GM12878 (cell line): ENCODE data around the gene COQ8B. TPM values are rescaled to one million over a fixed set of nuclear protein-coding genes. Genes with fewer than 3 reads are reported as not detected.

Experiments
- ATAC-seq: fragments of 200-7000 bp; cut with Tn5 transposase; 3 replicates; pipeline ENCODE4 v1.9.1; 2020; ENCODE audit warnings: mild to moderate bottlenecking, moderate library complexity
- BruUV-seq: library from RNA; stranded (reverse); fragments of 400-500 nt; replicated peaks from 2 replicates; lab custom pipeline; 2021; lab: Mats Ljungman, UMichigan
- CTCF ChIA-PET: fragments of 300-600 bp; sonication (Branson Sonifier 250); formaldehyde crosslinking; extraction: SDS; loops from one replicate; lab custom pipeline; 2021; ENCODE audit warnings: inconsistent platforms; lab: Yijun Ruan, JAX
- POLR2A ChIA-PET: fragments of 350-600 bp; formaldehyde crosslinking; extraction: SDS; loops from one replicate; lab custom pipeline; 2021; ENCODE audit warnings: inconsistent platforms; lab: Charles Lee
- RAD21 ChIA-PET: fragments of 300-600 bp; sonication (Branson Sonifier 250); formaldehyde crosslinking; loops from one replicate; lab custom pipeline; 2023; ENCODE audit warnings: antibody characterized with exemption; ENCODE audit not compliant: unreplicated experiment; lab: Charles Lee
- SMC1A ChIA-PET: fragments of 300-600 bp; sonication (Branson Sonifier 250); formaldehyde crosslinking; loops from one replicate; lab custom pipeline; 2023; ENCODE audit not compliant: unreplicated experiment, uncharacterized antibody; lab: Charles Lee
- DNase-seq: peaks from one replicate; pipeline ENCODE4 v3.0.0-alpha.2; 2011; ENCODE audit warnings: low read depth, low spot score
- FAIRE-seq: peaks from 3 replicates; lab custom pipeline; 2011; peaks lifted over from hg19 to GRCh38; lab: Jason Lieb, UNC
- H2AFZ ChIP-seq: 2 replicates; pipeline ENCODE4 v1.6.0; 2011; ENCODE audit warnings: low read depth, low read length, control low read depth; ENCODE audit not compliant: control insufficient read depth
- H3K27ac ChIP-seq: 2 replicates; pipeline ENCODE4 v1.5.1; 2011; ENCODE audit warnings: control low read depth; ENCODE audit not compliant: control insufficient read depth, insufficient read depth
- H3K27me3 ChIP-seq, 2 experiments: replicated peaks in 1 of 2; 2 replicates each; pipeline versions ENCODE4 v1.6.0 to v1.6.1; 2011; ENCODE audit warnings: low read length in 1 of 2; ENCODE audit not compliant: control insufficient read depth in 2 of 2, insufficient read depth in 2 of 2
- H3K36me3 ChIP-seq, 2 experiments: 2 replicates each; pipeline ENCODE4 v1.5.1; 2011; ENCODE audit warnings: low read length in 1 of 2; ENCODE audit not compliant: control insufficient read depth in 2 of 2, insufficient read depth in 2 of 2
- H3K4me1 ChIP-seq: 2 replicates; pipeline ENCODE4 v1.6.1; 2011; ENCODE audit warnings: mild to moderate bottlenecking, low read length, moderate library complexity, mixed read lengths; ENCODE audit not compliant: control insufficient read depth, insufficient read depth
- H3K4me2 ChIP-seq: 2 replicates; pipeline ENCODE4 v1.6.0; 2011; ENCODE audit warnings: control low read depth; ENCODE audit not compliant: control insufficient read depth, insufficient read depth
- H3K4me3 ChIP-seq: fragments of 200-600 bp; sonication (generic); 2 replicates; pipeline ENCODE4 v1.5.1; 2016
- H3K79me2 ChIP-seq: 2 replicates; pipeline ENCODE4 v1.6.0; 2011; ENCODE audit warnings: low read length; ENCODE audit not compliant: control insufficient read depth, insufficient read depth
- H3K9ac ChIP-seq: 2 replicates; pipeline ENCODE4 v1.8.0; 2011; ENCODE audit warnings: low read length, control low read depth, mixed read lengths; ENCODE audit not compliant: control insufficient read depth, insufficient read depth
- H3K9me3 ChIP-seq: replicated peaks from 3 replicates; pipeline ENCODE4 v1.5.1; 2011; ENCODE audit warnings: mild to moderate bottlenecking, low read length; ENCODE audit not compliant: control insufficient read depth, insufficient read depth
- H4K20me1 ChIP-seq: 2 replicates; pipeline ENCODE4 v1.6.0; 2011; ENCODE audit not compliant: control insufficient read depth, insufficient read depth
- ATF7 ChIP-seq: fragments of 450-650 bp; IDR thresholded peaks from 2 replicates; pipeline ENCODE4 v1.6.1; 2016; ENCODE audit warnings: low read depth, mild to moderate bottlenecking
- BCL3 ChIP-seq: IDR thresholded peaks from 2 replicates; pipeline ENCODE4 v1.6.1; 2011; ENCODE audit warnings: borderline replicate concordance, low read depth, mild to moderate bottlenecking, moderate library complexity, low read length; ENCODE audit not compliant: insufficient read depth, poor library complexity, severe bottlenecking
- CBFB ChIP-seq: IDR thresholded peaks from 2 replicates; pipeline ENCODE4 v1.6.1; 2016; ENCODE audit warnings: antibody characterized with exemption, low read depth
- CHD4 ChIP-seq: fragments of 200-600 bp; sonication (generic); IDR thresholded peaks from 2 replicates; pipeline ENCODE4 v1.6.1; 2016; ENCODE audit warnings: mild to moderate bottlenecking
- CREM ChIP-seq: IDR thresholded peaks from 2 replicates; pipeline ENCODE4 v1.6.1; 2014; ENCODE audit warnings: antibody characterized with exemption, low read depth
- HDAC6 ChIP-seq: fragments of 200-600 bp; sonication (generic); IDR thresholded peaks from one replicate; pipeline ENCODE4 v1.8.0; 2017; ENCODE audit warnings: antibody characterized with exemption; ENCODE audit not compliant: unreplicated experiment
- IKZF2 ChIP-seq, 2 experiments: fragments of 450-650 bp; IDR thresholded peaks; 2 replicates each; pipeline ENCODE4 v1.6.1; 2017; ENCODE audit warnings: mild to moderate bottlenecking in 2 of 2, moderate library complexity in 2 of 2
- KLF5 ChIP-seq: fragments of 450-650 bp; IDR thresholded peaks from 2 replicates; pipeline ENCODE4 v1.6.1; 2014; ENCODE audit warnings: mild to moderate bottlenecking; ENCODE audit not compliant: partially characterized antibody
- MEF2B ChIP-seq: fragments of 450-650 bp; IDR thresholded peaks from 2 replicates; pipeline ENCODE4 v1.6.1; 2018; ENCODE audit warnings: mild to moderate bottlenecking, moderate library complexity; ENCODE audit not compliant: partially characterized antibody, poor library complexity, severe bottlenecking
- RELB ChIP-seq: fragments of 450-650 bp; IDR thresholded peaks from 2 replicates; pipeline ENCODE4 v1.6.1; 2017; ENCODE audit warnings: low read depth, mild to moderate bottlenecking, moderate library complexity
- SMAD1 ChIP-seq: fragments of 450-650 bp; IDR thresholded peaks from 2 replicates; pipeline ENCODE4 v1.6.1; 2018; ENCODE audit warnings: mild to moderate bottlenecking, low read depth; ENCODE audit not compliant: partially characterized antibody
- SP1 ChIP-seq: IDR thresholded peaks from one replicate; pipeline ENCODE4 v1.6.1; 2011; ENCODE audit warnings: low read depth, low read length
- TCF7 ChIP-seq: IDR thresholded peaks from 2 replicates; pipeline ENCODE4 v1.6.1; 2014; ENCODE audit warnings: antibody characterized with exemption, borderline replicate concordance
- ZZZ3 ChIP-seq: IDR thresholded peaks from 2 replicates; pipeline ENCODE4 v1.6.1; 2011; ENCODE audit warnings: low read depth; ENCODE audit not compliant: control insufficient read depth, insufficient read length
- WGBS: methylation state at CpG from one replicate; pipeline ENCODE4 v1.1.6; 2016; ENCODE audit warnings: low lambda C conversion rate; ENCODE audit not compliant: insufficient replicate concordance, insufficient coverage; ENCODE audit errors: missing lambda C conversion rate; 5-methylcytosine and 5-hydroxymethylcytosine counted together
- in situ Hi-C: fragments of 300-500 bp; cut with MboI; formaldehyde crosslinking; loops from 9 replicates; pipeline ENCODE4 v1.14.3; 2018; ENCODE audit warnings: mixed read lengths
- intact Hi-C: fragments of 100-400 bp; cut with micrococcal nuclease; formaldehyde crosslinking; loops from one replicate; pipeline ENCODE4 v1.14.2; 2022; ENCODE audit not compliant: unreplicated experiment
- polyA plus RNA-seq, 11 experiments: library from polyadenylated mRNA; depleted of rRNA in 4 of 11; unstranded in 6 of 11; stranded (reverse) in 5 of 11; fragments of >200 nt; fragmentation: Nextera tagmentation in 4 of 11; fragmentation: Illumina TruSeq in 1 of 11; extraction: Ambion mirVana in 4 of 11; extraction: Trizol in 1 of 11; gene quantifications; 1 replicate in 1 of 11; 2 replicates in 10 of 11; pipeline versions ENCODE4 v1.2.1 to v1.2.3, GENCODE V29; 2011 to 2016; ENCODE audit warnings: inconsistent platforms in 2 of 11, missing spikeins in 2 of 11, low read depth in 1 of 11
- total RNA-seq, 4 experiments: library from RNA; depleted of rRNA in 3 of 4; stranded (reverse); fragments of >200 nt in 3 of 4; fragmentation: Illumina TruSeq in 1 of 4; extraction: Trizol in 1 of 4; gene quantifications; 2 replicates each; pipeline versions ENCODE4 v1.2.1 to v1.2.3, GENCODE V29; 2013 to 2021

Gene COQ8B
- total and polyA plus RNA-seq, 10 of the 15 experiments (the other 5 are each of a cell fraction or from before 2014, with no cell fraction given), result 0.39 to 37.1 (median 16.8) TPM

DNA sequence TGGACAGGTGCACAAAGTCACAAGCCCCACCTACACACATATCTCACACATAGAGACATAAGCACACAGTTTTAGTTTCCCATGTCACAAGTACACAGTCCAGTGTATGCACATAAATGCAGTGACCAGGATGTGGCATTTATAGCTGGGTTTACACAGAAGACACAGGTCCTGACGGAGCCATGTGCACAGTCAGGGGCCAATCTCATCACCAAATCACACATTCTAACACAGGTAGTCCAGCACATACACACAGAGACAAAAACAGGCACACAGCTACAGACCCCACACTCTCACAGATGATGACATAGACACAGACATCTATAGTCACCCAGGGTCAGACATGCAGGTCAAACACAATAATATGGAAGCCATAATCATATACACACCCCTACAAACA lies 28.4 kb downstream of the COQ8B start:
- SMC1A ChIA-PET, result interaction anchor here (1.2 kb wide), 1 partner anchor 117 kb away, joined by 3 read pairs; no protein-coding TSS in a partner anchor
- no peak for DNase-seq
- in situ Hi-C loops, result no loop called here
- Histone ChIP-seq H3K79me2 (no peaks in the 10 kb centered on the region), H3K4me1 (peaks cover 26% of the 10 kb centered on the region), H3K9ac (no peak overlapping the region), H3K36me3 (no peaks in the 10 kb centered on the region; a peak in 1 of 4 replicates), H3K27ac (no peak overlapping the region), H2AFZ (no peak overlapping the region), H3K4me3 (no peak overlapping the region), H3K4me2 (no peak overlapping the region), H4K20me1 (no peaks in the 10 kb centered on the region), H3K9me3 (no peaks in the 10 kb centered on the region), H3K27me3 (no peaks in the 10 kb centered on the region)
- POLR2A ChIA-PET, result no interaction called here
- RAD21 ChIA-PET, result interaction anchor here (0.5 to 2.1 kb wide), 2 partner anchors 90 to 527 kb away, joined by 3 to 12 read pairs; partner anchors contain the start of gene RAB4B
- 58% methylated on average over 1 of the region's 1 CpG for WGBS
- BruUV-seq, result TSS peak; percentile 49
- FAIRE-seq, result no peak
- no peak for ATAC-seq
- no peak for TF ChIP-seq TCF7
- peak; percentile 8 for TF ChIP-seq BCL3
- TF ChIP-seq, all 136 proteins: peak for 1
- CTCF ChIA-PET, result interaction anchor here (1.3 kb wide), 1 partner anchor 118 kb away, joined by 4 read pairs; no protein-coding TSS in a partner anchor
- intact Hi-C loops, result no loop called here

GRCh38 chr19:40687525-40688016 lies 29.1 kb downstream of the COQ8B start:
- peak; percentile 23 for DNase-seq
- in situ Hi-C loops (no loop called here), intact Hi-C loops (no loop called here)
- peaks cover 26% of the 10 kb centered on the region for H3K4me1 ChIP-seq
- H3K79me2 ChIP-seq, result no peaks in the 10 kb centered on the region
- H3K9me3 ChIP-seq, result no peaks in the 10 kb centered on the region
- no peaks in the 10 kb centered on the region; a peak in 1 of 4 replicates for H3K36me3 ChIP-seq
- no peak overlapping the region for H3K9ac ChIP-seq
- no peaks in the 10 kb centered on the region for H4K20me1 ChIP-seq
- ChIA-PET SMC1A (interaction anchor here (0.7 to 1.2 kb wide), 2 partner anchors 29 to 117 kb away, joined by 3 read pairs; no protein-coding TSS in a partner anchor), RAD21 (interaction anchor here (1.4 to 2.1 kb wide), 2 partner anchors 24 to 90 kb away, joined by 4 to 12 read pairs; partner anchors contain the start of gene RAB4B), CTCF (interaction anchor here (0.7 to 1.3 kb wide), 2 partner anchors 119 to 125 kb away, joined by 3 to 4 read pairs; no protein-coding TSS in a partner anchor), POLR2A (interaction anchor here (1.0 kb wide), 1 partner anchor 70 kb away, joined by 3 read pairs; no protein-coding TSS in a partner anchor)
- H3K27me3 ChIP-seq, result no peaks in the 10 kb centered on the region
- H3K4me3 ChIP-seq, result no peak overlapping the region
- ATAC-seq, result peak; percentile 47
- BruUV-seq, result no TSS peak
- H2AFZ ChIP-seq, result peak overlapping the region; percentile 40
- 4% methylated on average over 12 of the region's 12 CpGs for WGBS
- FAIRE-seq, result peak; percentile 75
- peak overlapping the region; percentile 4; the same call in 1 of the 2 replicates for H3K27ac ChIP-seq
- peak overlapping the region; percentile 34 for H3K4me2 ChIP-seq
- peak; percentile 37; the same call in 1 of the 2 replicates for TF ChIP-seq CBFB
- TF ChIP-seq ATF7, result peak; percentile 82
- peak; percentile 15 for TF ChIP-seq MEF2B
- peak in 1 of 2 experiments; percentile 24; a peak in 2 of 4 replicates for TF ChIP-seq IKZF2 (IDR thresholded peaks at IDR 0.05)
- no peak for TF ChIP-seq SMAD1
- TF ChIP-seq KLF5, result no peak
- TF ChIP-seq ZZZ3, result no peak
- peak; percentile 39 for TF ChIP-seq SP1
- no peak for TF ChIP-seq HDAC6
- peak; percentile 83 for TF ChIP-seq CREM
- peak; percentile 2; the same call in 1 of the 2 replicates for TF ChIP-seq RELB
- TF ChIP-seq CHD4, result no peak
